ENCODE data around the gene RPUSD2.

RPUSD2 gene

GRCh38 chr15:40603935-40604334 lies 34.8 kb downstream of the RPUSD2 start:
- DNase-seq (ENCODE audit: insufficient read length, low spot score), result no peak
- FAIRE-seq, result no peak

DNA sequence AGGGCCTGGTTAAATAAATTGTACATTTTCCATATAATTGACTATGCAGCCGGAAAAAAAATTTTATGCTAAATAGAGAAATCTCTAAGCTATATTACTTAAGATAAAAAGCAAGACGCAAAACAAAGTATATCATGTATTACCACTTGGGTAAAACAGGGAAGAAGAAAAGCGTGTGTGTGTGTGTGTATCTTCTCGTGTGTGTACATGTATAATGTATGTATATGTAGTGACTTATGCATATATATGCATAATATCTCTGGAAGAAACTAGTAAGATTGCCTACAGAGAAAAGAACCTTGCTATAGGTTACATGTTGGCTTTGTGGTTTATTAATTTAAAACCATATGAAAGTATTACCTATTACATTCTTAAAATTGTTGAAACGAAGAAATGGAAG lies 44.0 kb downstream of the RPUSD2 start:
- DNase-seq (ENCODE audit: insufficient read length, low spot score) (no peak), FAIRE-seq (no peak)

DNA sequence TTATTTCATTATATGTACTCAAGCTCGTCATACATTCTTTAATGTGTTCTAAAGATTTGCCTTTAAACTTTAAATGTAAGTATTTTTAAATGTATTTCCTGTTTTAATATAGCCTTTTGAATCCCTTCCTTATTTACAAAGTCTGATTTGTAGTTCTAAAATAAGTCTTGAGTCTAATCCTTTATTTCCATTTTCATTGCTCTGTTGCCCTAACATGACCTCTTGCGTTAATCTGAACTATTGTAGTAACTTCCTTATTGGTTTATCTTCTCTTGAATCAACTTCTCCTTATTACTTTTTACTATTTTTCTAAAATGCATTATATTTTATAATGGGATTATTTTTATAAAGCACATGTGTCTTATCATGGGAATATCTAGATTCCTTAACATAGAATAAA lies 48.9 kb downstream of the RPUSD2 start:
- FAIRE-seq (no peak), DNase-seq (ENCODE audit: insufficient read length, low spot score) (no peak)

DNA sequence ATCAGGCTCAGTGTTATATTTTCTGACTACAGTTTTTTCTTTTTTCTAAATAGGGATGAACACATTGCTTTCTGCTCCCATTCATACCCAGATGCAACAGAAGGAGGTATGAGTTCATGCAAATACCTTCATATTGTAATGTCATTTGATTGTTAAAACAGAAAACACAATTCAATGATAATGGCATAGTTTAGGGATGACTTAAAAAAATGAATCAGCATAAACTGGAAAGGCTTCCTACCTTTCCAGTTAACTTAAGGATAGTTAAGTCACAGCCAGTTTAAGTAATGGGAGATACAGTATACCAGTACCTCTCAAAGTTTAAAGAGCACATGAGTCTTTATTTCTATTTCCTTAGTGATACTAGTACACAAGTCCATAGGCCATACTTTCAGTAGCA lies 49.8 kb downstream of the RPUSD2 start:
- FAIRE-seq, result no peak
- DNase-seq (ENCODE audit: insufficient read length, low spot score), result no peak

DNA sequence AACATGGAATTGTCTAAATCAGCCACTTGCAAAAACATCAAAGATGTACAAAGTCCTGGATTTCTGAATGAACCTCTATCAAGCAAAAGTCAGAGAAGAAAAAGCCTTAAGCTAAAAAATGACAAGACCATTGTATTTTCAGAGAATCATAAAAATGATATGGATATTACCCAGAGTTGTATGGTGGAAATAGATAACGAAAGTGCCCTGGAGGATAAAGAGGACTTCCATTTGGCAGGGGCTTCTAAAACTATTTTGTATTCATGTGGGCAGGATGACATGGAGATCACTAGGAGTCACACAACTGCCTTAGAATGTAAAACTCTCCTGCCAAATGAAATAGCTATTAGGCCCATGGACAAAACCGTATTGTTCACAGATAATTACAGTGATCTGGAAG lies 54.3 kb downstream of the RPUSD2 start:
- DNase-seq (ENCODE audit: insufficient read length, low spot score) (no peak), FAIRE-seq (peak; percentile 11)
